HepG2 (cell line): Measurements from ENCODE around the gene SLX9. TPM values are rescaled to one million over a fixed set of nuclear protein-coding genes. Genes with fewer than 3 reads are reported as not detected.

ENCODE experiments used
- ATAC-seq: fragments of 200-7000 bp; cut with Tn5 transposase; 3 replicates; pipeline ENCODE4 v1.9.1; 2020; ENCODE audit warnings: mild to moderate bottlenecking, moderate library complexity
- BruUV-seq: library from RNA; stranded (reverse); fragments of 400-500 nt; replicated peaks from 2 replicates; lab custom pipeline; 2021; lab: Mats Ljungman, UMichigan
- CTCF ChIA-PET: fragments of 300-600 bp; formaldehyde crosslinking; extraction: SDS; loops from one replicate; lab custom pipeline; 2021; ENCODE audit warnings: low total read pairs, inconsistent platforms, low intra/inter-chr PET ratio; lab: Yijun Ruan, JAX
- POLR2A ChIA-PET: fragments of 350-600 bp; sonication (Branson Sonifier 250); formaldehyde crosslinking; loops from one replicate; lab custom pipeline; 2020; ENCODE audit warnings: antibody characterized with exemption, inconsistent platforms; lab: Yijun Ruan, JAX
- DNase-seq: peaks from one replicate; pipeline ENCODE4 v3.0.0-alpha.2; 2015; ENCODE audit warnings: low spot score
- FAIRE-seq: peaks from 3 replicates; lab custom pipeline; 2011; peaks lifted over from hg19 to GRCh38; lab: Jason Lieb, UNC
- H2AFZ ChIP-seq: one replicate; pipeline ENCODE4 v1.6.1; 2011; ENCODE audit warnings: low read length, inconsistent platforms
- H3K27ac ChIP-seq: fragments of 300-600 bp; 3 replicates; pipeline ENCODE4 v1.8.0; 2011; ENCODE audit warnings: mixed run types, mild to moderate bottlenecking, mixed read lengths, low read length, inconsistent platforms; ENCODE audit not compliant: insufficient read depth; ENCODE audit errors: extremely low read length
- H3K27me3 ChIP-seq, 2 experiments: fragments of 200-600 bp in 1 of 2; 2 replicates in 1 of 2; 3 replicates in 1 of 2; pipeline versions ENCODE4 v1.6.0 to v1.8.0; 2011; ENCODE audit warnings: low read length in 2 of 2, mild to moderate bottlenecking in 2 of 2, moderate library complexity in 2 of 2, inconsistent platforms in 1 of 2; ENCODE audit not compliant: insufficient read depth in 2 of 2, control insufficient read depth in 1 of 2
- H3K36me3 ChIP-seq, 2 experiments: fragments of 200-600 bp in 1 of 2; replicated peaks in 1 of 2; 2 replicates in 1 of 2; 3 replicates in 1 of 2; pipeline versions ENCODE4 v1.5.1 to v1.8.0; 2011; ENCODE audit warnings: low read length in 2 of 2, inconsistent platforms in 1 of 2; ENCODE audit not compliant: insufficient read depth in 2 of 2, control insufficient read depth in 1 of 2
- H3K4me1 ChIP-seq: 2 replicates; pipeline ENCODE4 v1.5.1; 2012; ENCODE audit warnings: low read length, inconsistent platforms; ENCODE audit not compliant: insufficient read depth
- H3K4me2 ChIP-seq: 2 replicates; pipeline ENCODE4 v1.6.0; 2011; ENCODE audit warnings: low read depth, low read length, inconsistent platforms
- H3K4me3 ChIP-seq, 3 experiments: fragments of 200-600 bp in 1 of 3; sonication (generic), shearing (Covaris generic) in 1 of 3; replicated peaks in 1 of 3; 2 replicates each; pipeline ENCODE4 v1.5.1; 2011 to 2016; ENCODE audit warnings: low read length in 3 of 3, inconsistent platforms in 2 of 3, low read depth in 2 of 3, mild to moderate bottlenecking in 2 of 3, control low read depth in 1 of 3, mixed read lengths in 1 of 3; ENCODE audit not compliant: insufficient read depth in 1 of 3
- H3K79me2 ChIP-seq: one replicate; pipeline ENCODE4 v1.6.1; 2011; ENCODE audit warnings: low read length, inconsistent platforms; ENCODE audit not compliant: insufficient read depth
- H3K9ac ChIP-seq: 2 replicates; pipeline ENCODE4 v1.6.0; 2011; ENCODE audit warnings: mild to moderate bottlenecking, low read depth, low read length, inconsistent platforms; ENCODE audit not compliant: insufficient read depth
- H3K9me3 ChIP-seq: 2 replicates; pipeline ENCODE4 v1.5.1; 2012; ENCODE audit warnings: mild to moderate bottlenecking, low read length
- H4K20me1 ChIP-seq: 2 replicates; pipeline ENCODE4 v1.6.0; 2011; ENCODE audit warnings: inconsistent platforms, mild to moderate bottlenecking, low read length, moderate library complexity; ENCODE audit not compliant: insufficient read depth
- BRD4 ChIP-seq: sonication (generic); formaldehyde crosslinking; IDR thresholded peaks from 2 replicates; pipeline ENCODE4 v1.4.0; 2020; ENCODE audit warnings: missing genetic modification reagents
- GTF3A ChIP-seq: sonication (generic); formaldehyde crosslinking; conservative IDR thresholded peaks from 2 replicates; pipeline ENCODE4 v1.4.0; 2020; ENCODE audit warnings: mild to moderate bottlenecking, missing genetic modification reagents
- HES4 ChIP-seq: sonication (generic); formaldehyde crosslinking; IDR thresholded peaks from 2 replicates; pipeline ENCODE4 v1.9.0; 2021; ENCODE audit warnings: mild to moderate bottlenecking, missing genetic modification reagents, borderline replicate concordance
- PAF1 ChIP-seq: IDR thresholded peaks from 2 replicates; pipeline ENCODE4 v1.6.1; 2016; ENCODE audit warnings: missing genetic modification reagents, missing compliant biosample characterization
- PLSCR1 ChIP-seq: sonication (generic); formaldehyde crosslinking; IDR thresholded peaks from 2 replicates; pipeline ENCODE4 v1.5.0; 2020; ENCODE audit warnings: missing genetic modification reagents, mild to moderate bottlenecking, borderline replicate concordance
- POLR2AphosphoS5 ChIP-seq: IDR thresholded peaks from 2 replicates; pipeline ENCODE4 v1.6.1; 2012; ENCODE audit warnings: low read depth, low read length
- SP5 ChIP-seq: IDR thresholded peaks from 2 replicates; pipeline ENCODE4 v1.6.1; 2016; ENCODE audit warnings: low read depth, borderline replicate concordance
- TFDP1 ChIP-seq: IDR thresholded peaks from 2 replicates; pipeline ENCODE4 v1.6.1; 2016; ENCODE audit warnings: missing compliant biosample characterization, missing genetic modification reagents, borderline replicate concordance
- ZBTB4 ChIP-seq: sonication (generic); formaldehyde crosslinking; IDR thresholded peaks from 2 replicates; pipeline ENCODE4 v1.4.0; 2020; ENCODE audit warnings: missing genetic modification reagents, mild to moderate bottlenecking, borderline replicate concordance
- ZFP62 ChIP-seq: sonication (generic); formaldehyde crosslinking; IDR thresholded peaks from 2 replicates; pipeline ENCODE4 v1.4.0; 2020; ENCODE audit warnings: missing genetic modification reagents
- ZKSCAN5 ChIP-seq: sonication (generic); formaldehyde crosslinking; IDR thresholded peaks from 2 replicates; pipeline ENCODE4 v1.5.1; 2020; ENCODE audit warnings: mild to moderate bottlenecking, missing genetic modification reagents
- ZNF235 ChIP-seq: sonication (generic); formaldehyde crosslinking; IDR thresholded peaks from 2 replicates; pipeline ENCODE4 v1.8.1; 2023; ENCODE audit warnings: mild to moderate bottlenecking, missing genetic modification reagents, borderline replicate concordance
- ZNF713 ChIP-seq: sonication (generic); formaldehyde crosslinking; IDR thresholded peaks from 2 replicates; pipeline ENCODE4 v1.4.0; 2020; ENCODE audit warnings: mild to moderate bottlenecking, missing genetic modification reagents
- ZNF891 ChIP-seq: sonication (generic); formaldehyde crosslinking; IDR thresholded peaks from 2 replicates; pipeline ENCODE4 v1.5.0; 2020; ENCODE audit warnings: mild to moderate bottlenecking, missing genetic modification reagents
- WGBS: methylation state at CpG from one replicate; pipeline ENCODE4 v1.1.6; 2017; ENCODE audit warnings: low lambda C conversion rate; 5-methylcytosine and 5-hydroxymethylcytosine counted together
- in situ Hi-C: cut with HindIII; loops from 2 replicates; pipeline ENCODE4 v1.10.0; 2017; ENCODE audit warnings: low pct_unique_long_range_greater_than_20kb; ENCODE audit not compliant: extremely low pct_ligation_motif_present
- intact Hi-C: fragments of 100-400 bp; cut with micrococcal nuclease; formaldehyde crosslinking; loops from one replicate; pipeline ENCODE4 v1.10.0; 2022; ENCODE audit not compliant: unreplicated experiment
- polyA plus RNA-seq, 8 experiments: library from polyadenylated mRNA; depleted of rRNA in 3 of 8; stranded (reverse) in 7 of 8; unstranded in 1 of 8; fragments of >200 nt; fragmentation: Illumina TruSeq in 4 of 8; extraction: Trizol in 4 of 8; gene quantifications; 2 replicates each; pipeline versions ENCODE4 v1.2.1 to v1.2.3, GENCODE V29; 2011 to 2016; ENCODE audit warnings: low read depth in 4 of 8, missing spikeins in 1 of 8, mixed read lengths in 1 of 8; ENCODE audit not compliant: insufficient read depth in 1 of 8
- total RNA-seq, 5 experiments: library from RNA; depleted of rRNA; stranded (reverse); fragments of >200 nt; fragmentation: Illumina TruSeq; extraction: Trizol; gene quantifications; 2 replicates each; pipeline ENCODE4 v1.2.3, GENCODE V29; 2016; ENCODE audit warnings: low read depth in 1 of 5
- TF ChIP-seq, protein P1 (sequence below): IDR thresholded peaks from 2 replicates; pipeline ENCODE4 v1.6.1; 2016
- TF ChIP-seq, protein P2 (sequence below): sonication (generic); formaldehyde crosslinking; IDR thresholded peaks from 2 replicates; pipeline ENCODE4 v1.4.0; 2020; ENCODE audit warnings: missing genetic modification reagents

The SLX9 gene
- total and polyA plus RNA-seq, 2 of the 13 experiments (the other 11 are each of a cell fraction or from before 2014, with no cell fraction given): 21.0 to 47.1 TPM

GRCh38 chr21:45014747-45015468 is 75.1 kb downstream of the SLX9 start:
- POLR2A ChIA-PET: interaction anchor here (0.6 to 7.0 kb wide), 8 partner anchors 10 to 62 kb away, joined by 3 to 141 read pairs (median 4); partner anchors contain the start of gene ADARB1
- TF ChIP-seq, protein P1, sequence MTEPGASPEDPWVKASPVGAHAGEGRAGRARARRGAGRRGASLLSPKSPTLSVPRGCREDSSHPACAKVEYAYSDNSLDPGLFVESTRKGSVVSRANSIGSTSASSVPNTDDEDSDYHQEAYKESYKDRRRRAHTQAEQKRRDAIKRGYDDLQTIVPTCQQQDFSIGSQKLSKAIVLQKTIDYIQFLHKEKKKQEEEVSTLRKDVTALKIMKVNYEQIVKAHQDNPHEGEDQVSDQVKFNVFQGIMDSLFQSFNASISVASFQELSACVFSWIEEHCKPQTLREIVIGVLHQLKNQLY (CRISPR knock-in tag): no peak
- no peak for TF ChIP-seq ZNF713 (CRISPR knock-in tag)
- no peak for TF ChIP-seq PAF1 (CRISPR knock-in tag)
- TF ChIP-seq PLSCR1 (CRISPR knock-in tag): no peak
- TF ChIP-seq HES4 (CRISPR knock-in tag): no peak
- TF ChIP-seq, protein P2, sequence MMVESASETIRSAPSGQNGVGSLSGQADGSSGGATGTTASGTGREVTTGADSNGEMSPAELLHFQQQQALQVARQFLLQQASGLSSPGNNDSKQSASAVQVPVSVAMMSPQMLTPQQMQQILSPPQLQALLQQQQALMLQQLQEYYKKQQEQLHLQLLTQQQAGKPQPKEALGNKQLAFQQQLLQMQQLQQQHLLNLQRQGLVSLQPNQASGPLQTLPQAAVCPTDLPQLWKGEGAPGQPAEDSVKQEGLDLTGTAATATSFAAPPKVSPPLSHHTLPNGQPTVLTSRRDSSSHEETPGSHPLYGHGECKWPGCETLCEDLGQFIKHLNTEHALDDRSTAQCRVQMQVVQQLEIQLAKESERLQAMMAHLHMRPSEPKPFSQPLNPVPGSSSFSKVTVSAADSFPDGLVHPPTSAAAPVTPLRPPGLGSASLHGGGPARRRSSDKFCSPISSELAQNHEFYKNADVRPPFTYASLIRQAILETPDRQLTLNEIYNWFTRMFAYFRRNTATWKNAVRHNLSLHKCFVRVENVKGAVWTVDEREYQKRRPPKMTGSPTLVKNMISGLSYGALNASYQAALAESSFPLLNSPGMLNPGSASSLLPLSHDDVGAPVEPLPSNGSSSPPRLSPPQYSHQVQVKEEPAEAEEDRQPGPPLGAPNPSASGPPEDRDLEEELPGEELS: no peak
- no peak; the same call in 1 of the 2 replicates for TF ChIP-seq ZBTB4
- TF ChIP-seq ZNF891 (CRISPR knock-in tag): no peak
- no peak for TF ChIP-seq BRD4
- no peak for TF ChIP-seq POLR2AphosphoS5
- no peak for TF ChIP-seq GTF3A (CRISPR knock-in tag)
- no peak for TF ChIP-seq ZNF235 (CRISPR knock-in tag)
- TF ChIP-seq ZKSCAN5 (CRISPR knock-in tag): no peak
- TF ChIP-seq TFDP1 (CRISPR knock-in tag): peak; percentile 1; the same call in 1 of the 2 replicates
- TF ChIP-seq SP5 (CRISPR knock-in tag): no peak
- TF ChIP-seq ZFP62 (CRISPR knock-in tag): no peak

More at GRCh38 chr21:45014747-45015468, 75.1 kb downstream of the SLX9 start:
- in situ Hi-C loops (no loop called here), intact Hi-C loops (loop anchor here (10.0 kb wide), 1 partner anchor 60 kb away; the partner anchor contains the start of gene ADARB1)
- H3K4me2 ChIP-seq: peak overlapping the region; percentile 97
- CTCF ChIA-PET: no interaction called here
- no peak overlapping the region for H2AFZ ChIP-seq
- H4K20me1 ChIP-seq: no peaks in the 10 kb centered on the region
- DNase-seq (no peak), FAIRE-seq (no peak), ATAC-seq (no peak)
- H3K4me3 ChIP-seq: peak overlapping the region in 1 of 3 experiments; percentile 32; a peak in 1 of 6 replicates
- no peaks in the 10 kb centered on the region for H3K9me3 ChIP-seq
- H3K27me3 ChIP-seq: peaks cover 0 to 16% of the 10 kb centered on the region in 2 experiments; a peak in 1 of 5 replicates
- H3K9ac ChIP-seq: 0 out of 2 replicates have a peak overlapping the region, but pooled peaks have one; percentile 13
- no peak overlapping the region for H3K27ac ChIP-seq
- no TSS peak for BruUV-seq
- no peaks in the 10 kb centered on the region for H3K79me2 ChIP-seq
- WGBS: 6% methylated on average over 3 of the region's 14 CpGs
- no peaks in the 10 kb centered on the region for H3K36me3 ChIP-seq
- peaks cover 77% of the 10 kb centered on the region for H3K4me1 ChIP-seq
